ENCODE data around the gene UBTF.

DNA sequence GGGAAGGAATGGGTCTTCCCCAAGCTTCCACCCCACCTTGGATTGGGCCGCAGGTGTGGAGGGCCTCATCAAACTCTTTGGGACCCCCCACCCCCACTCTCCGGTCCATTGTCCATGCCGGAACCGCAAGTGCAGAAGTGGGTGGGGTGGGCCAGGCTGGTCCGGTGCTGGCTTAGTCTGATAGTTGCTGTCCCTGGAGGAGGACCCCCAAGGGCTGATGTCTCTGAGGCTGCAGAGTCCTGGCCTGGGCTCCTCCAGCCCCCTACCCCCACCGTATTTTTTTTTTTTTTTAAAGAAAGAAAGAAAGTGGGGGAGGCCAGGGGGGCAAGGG, 12.7 kb downstream of the UBTF start:
- no peak for TF ChIP-seq EZH2 (IDR thresholded peaks at IDR 0.05; ENCODE audit: borderline replicate concordance, low read depth, low read length, severe bottlenecking)
- TF ChIP-seq, protein P1, sequence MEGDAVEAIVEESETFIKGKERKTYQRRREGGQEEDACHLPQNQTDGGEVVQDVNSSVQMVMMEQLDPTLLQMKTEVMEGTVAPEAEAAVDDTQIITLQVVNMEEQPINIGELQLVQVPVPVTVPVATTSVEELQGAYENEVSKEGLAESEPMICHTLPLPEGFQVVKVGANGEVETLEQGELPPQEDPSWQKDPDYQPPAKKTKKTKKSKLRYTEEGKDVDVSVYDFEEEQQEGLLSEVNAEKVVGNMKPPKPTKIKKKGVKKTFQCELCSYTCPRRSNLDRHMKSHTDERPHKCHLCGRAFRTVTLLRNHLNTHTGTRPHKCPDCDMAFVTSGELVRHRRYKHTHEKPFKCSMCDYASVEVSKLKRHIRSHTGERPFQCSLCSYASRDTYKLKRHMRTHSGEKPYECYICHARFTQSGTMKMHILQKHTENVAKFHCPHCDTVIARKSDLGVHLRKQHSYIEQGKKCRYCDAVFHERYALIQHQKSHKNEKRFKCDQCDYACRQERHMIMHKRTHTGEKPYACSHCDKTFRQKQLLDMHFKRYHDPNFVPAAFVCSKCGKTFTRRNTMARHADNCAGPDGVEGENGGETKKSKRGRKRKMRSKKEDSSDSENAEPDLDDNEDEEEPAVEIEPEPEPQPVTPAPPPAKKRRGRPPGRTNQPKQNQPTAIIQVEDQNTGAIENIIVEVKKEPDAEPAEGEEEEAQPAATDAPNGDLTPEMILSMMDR (IDR thresholded peaks at IDR 0.05; ENCODE audit: borderline replicate concordance, extremely low read depth, low read length, poor library complexity, severe bottlenecking): no peak

Measured in DND-41 (cell line).